Measurements from ENCODE around the gene TNFRSF4.

Gene TNFRSF4

DNA sequence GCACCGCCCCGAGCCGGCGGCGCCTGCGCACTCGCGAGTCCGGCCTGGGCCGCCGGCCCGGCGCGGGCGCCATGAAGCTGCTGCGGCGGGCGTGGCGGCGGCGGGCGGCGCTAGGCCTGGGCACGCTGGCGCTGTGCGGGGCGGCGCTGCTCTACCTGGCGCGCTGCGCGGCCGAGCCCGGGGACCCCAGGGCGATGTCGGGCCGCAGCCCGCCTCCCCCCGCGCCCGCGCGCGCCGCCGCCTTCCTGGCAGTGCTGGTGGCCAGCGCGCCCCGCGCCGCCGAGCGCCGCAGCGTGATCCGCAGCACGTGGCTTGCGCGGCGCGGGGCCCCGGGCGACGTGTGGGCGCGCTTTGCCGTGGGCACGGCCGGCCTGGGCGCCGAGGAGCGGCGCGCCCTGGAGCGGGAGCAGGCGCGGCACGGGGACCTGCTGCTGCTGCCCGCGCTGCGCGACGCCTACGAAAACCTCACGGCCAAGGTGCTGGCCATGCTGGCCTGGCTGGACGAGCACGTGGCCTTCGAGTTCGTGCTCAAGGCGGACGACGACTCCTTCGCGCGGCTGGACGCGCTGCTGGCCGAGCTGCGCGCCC lies 18.3 kb upstream of the TNFRSF4 start, which contains the start of gene B3GALT6:
Gene B3GALT6 (plus strand): TSS at position 30 of the 588 bp plus-strand sequence. CDS start 42 bp downstream, at position 72.
- no peak for DNase-seq

DNA sequence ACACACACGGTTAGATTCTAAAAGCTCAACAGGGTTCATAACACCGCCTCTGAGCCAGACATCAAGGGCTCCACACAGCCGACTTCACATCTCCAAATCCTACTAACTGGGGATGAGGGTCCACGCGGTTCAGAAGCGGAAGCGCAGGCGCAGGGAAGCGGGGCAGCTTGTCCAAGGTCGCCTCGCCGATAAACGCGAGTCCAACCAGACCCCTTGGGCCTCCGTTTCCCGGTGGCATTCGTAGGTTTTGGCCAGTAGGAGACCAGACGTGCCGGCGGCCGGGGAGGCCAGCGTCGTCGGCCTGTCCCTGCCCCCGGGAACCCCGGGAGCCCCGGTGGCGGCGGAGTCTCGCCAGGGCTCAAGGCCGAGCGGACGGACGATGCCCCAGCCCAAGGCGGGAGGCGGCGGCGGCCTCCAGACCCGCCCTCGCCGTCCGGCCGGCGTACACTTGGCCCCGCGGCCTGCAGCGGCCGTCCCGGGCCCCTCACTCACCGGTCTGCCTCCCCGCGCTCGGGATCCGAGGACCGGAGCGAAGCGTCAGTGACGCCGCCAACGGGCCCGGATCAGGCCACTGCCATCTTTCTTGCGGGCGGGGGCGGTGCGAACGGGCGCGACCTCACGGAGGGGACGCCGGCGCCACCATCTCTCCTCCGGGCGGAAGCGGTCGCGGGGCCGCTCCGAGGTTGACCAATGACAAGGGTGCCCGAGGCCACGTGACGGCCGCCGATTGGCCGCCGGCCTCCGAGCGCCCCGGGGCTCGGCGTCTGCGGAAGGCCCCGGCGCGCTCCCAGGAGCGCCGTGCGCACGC lies 17.7 kb upstream of the TNFRSF4 start, which contains the start of gene SDF4:
Gene SDF4 (minus strand): TSS at position 602 of the 808 bp plus-strand sequence. CDS start 3,229 bp downstream, outside the sequence.
- peak; percentile 89 for DNase-seq

DNA sequence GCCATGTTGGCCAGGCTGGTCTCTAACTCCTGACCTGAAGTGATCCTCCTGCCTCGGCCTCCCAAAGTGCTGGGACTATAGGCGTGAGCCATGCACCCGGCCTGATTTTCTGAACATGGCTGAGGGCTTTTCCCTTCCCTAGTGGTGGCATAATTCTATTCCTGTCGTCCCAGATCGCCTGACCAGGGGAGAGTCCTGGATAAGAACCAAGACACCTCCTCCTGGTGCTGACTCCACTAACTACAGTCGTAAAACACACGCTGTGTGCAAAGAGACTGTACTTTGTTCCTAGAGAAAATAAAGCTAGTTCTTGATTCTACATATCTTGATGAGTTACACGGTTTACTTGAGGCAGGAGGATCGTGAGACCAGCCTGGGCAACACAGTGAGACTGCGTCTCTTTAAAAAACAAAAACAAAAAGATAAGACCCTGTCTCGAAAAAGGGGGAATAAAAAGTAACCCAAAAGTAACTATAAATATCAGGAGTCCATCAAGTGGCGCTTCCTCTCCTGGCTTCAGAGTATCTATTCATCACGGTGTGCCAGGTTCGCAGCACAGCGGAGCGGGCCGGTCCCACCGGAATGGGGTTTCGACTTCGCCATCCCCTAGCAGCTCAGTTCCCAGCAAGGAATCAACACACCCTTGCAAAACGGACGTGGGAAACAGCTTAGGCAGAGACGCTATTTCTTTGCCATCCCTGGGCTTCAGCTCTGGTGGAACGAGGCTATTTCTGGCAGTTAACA lies 16.9 kb upstream of the TNFRSF4 start:
- no peak for DNase-seq

DNA sequence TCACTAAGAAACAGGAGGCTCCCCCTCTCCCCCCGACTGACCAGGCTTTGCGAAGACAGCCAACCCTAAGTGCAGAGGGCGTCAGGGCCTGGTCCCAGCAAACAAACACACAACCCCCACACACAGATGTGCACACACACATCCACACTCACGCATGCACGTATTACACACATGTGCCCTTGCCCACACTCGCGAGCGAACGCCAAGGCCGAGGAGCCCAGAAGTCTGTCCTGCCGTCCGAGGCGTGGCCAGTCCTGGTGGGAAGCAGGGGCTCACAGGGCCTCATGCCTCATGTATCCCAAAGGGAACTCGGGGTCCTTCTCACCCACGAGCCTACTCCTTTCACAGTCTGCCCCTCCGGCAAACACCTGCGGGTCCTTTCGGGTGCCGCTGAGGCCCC lies 15.8 kb upstream of the TNFRSF4 start:
- DNase-seq: no peak

DNA sequence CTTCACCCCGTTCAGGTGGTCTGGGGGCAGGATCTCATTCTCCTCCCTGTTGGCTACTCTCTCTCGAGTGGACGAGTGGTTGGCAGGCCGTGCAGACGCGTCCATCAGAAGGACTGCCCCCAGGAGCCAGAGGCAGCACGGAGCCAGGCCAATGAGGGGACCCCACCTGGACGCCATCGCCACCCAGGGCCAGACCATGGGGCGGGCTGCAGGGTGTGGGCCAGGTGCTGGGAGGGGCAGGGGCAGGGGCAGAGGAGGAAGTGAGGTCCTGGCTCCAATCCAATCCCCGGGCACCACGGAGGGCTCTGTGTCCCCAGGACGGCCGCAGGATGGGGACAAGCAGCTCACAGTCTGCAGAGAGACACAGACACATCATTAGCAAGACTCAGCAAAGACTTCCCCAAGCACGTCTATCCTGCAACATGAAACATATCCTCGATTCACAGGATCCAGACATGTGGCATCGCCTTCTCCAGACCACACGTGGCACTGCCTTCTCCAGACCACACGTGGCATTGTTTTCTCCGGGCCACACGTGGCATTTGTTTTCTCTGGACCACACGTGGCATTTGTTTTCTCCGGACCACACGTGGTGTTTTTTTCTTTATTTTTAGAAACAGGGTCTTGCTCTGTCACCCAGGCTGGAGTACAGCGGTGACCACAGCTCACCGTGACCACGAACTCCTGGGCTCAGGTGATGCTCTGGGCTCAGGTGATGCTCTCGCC lies 14.8 kb upstream of the TNFRSF4 start:
- no peak for DNase-seq

DNA sequence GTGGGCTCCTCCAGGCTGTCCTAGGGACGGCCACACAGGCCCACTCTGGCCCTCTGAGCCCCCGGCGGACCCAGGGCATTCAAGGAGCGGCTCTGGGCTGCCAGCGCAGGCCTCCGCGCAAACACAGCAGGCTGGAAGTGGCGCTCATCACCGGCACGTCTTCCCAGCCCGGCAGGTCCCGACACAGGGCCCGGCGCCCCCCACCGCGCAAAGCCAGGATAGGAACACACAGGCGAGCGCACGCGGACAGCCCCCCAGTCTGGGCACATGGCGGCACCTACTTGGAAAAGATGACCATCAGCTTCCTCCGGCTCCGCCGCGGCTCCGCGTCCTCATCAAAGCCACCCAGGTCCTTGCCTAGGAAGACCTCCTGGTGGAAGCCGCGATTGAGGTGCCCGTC lies 14.2 kb upstream of the TNFRSF4 start:
- DNase-seq: no peak

DNA sequence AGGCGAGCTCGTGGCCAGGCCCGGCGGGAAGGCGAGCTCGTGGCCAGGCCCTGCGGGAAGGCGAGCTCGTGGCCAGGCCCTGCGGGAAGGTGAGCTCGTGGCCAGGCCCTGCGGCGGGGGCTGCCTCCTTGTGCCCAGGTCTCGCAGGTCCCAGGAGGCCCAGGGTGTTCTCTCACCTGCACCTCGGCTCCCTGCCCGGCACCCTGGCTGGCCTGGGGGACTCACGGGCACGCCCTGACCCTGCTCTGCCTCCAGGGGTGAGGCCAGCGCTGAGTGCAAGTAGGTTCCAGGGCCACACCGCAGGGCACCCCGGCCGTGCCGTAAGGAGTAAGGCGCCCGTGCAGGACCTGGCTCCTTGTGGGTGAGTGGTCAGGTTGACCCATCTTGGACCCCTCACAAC lies 13.4 kb upstream of the TNFRSF4 start:
- no peak for DNase-seq

DNA sequence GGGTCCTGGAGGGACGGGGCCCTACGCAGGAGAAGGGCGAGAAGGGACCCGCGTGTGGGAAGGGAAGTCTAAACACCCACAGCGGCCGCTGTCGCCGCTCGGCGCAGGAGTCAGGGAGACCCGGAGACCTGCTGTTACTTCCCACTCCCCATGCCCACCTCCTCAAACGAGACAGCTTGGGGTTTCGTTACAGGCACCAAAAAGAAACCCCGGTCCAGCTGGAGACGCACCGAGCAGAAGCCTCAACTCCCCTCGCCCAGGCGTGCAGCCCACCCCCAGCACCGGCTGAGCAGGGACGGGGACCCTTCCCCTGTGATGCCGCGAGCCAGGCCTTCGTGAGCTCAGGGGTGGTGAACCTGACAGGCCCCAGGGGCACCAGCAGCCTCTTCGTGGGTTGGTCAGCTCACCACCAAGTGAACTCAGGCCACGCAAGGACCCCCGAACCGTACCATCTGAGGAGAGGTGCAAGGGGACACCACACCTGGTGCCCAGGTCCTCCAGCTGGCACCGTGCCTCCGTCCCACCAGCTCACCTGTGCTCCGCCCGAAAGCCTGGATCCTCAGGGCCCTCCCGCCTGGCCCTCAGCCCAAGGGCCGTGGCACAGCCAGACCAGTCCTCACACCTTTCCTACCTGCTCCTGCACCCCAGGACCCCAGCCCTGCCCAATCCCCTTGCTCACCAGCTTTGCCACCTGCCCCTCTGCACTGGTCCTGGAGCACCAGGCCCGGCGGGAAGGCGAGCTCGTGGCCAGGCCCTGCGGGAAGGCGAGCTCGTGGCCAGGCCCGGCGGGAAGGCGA lies 12.8 kb upstream of the TNFRSF4 start:
- DNase-seq: no peak

DNA sequence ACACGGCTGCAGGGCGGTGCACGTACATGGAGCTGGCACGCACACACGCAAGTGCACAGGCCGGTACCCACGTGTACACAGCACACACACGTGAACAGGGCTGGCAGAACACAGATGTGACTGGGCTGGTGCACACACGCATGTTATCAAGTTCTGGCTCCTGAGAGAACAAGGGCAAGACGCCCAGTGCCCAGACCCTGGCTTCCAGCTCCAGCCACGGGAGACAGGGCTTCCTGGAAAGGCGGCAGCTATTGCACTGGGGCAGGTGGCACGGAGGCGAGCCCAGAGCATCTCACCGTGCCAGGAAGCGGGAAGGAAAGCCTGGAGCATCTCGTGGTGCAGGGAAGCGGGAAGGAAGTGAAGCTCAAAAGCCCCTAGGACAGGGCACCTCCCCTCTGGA lies 12.0 kb upstream of the TNFRSF4 start:
- DNase-seq: no peak

DNA sequence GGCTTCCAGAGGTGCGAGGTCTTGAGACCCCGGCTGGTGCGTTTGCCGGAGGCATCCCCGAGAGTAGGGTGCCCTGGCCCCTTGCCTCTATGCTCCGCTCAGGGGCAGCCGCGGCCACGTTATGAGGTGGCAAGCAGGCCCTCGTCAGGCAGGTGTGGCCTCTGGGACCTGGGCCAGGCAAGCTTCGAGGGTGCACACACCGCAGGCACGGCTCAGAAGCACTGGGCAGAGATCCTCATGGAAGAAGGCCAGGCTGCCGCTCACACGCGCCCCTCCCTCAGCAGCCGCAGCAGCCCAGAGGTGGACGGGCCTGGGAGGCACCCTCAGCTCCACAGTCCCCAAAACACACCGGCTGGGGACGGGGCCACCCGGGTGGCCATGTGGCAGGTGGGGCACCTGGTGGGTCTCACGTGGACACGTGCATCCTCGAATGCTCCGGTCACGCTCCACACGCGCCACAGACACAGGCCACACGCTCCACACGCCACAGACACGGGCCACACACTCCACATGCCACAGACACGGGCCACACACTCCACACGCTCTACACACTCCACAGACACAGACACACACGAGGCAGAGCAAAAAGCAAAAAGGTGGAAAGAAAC lies 11.4 kb upstream of the TNFRSF4 start:
- DNase-seq: no peak

DNA sequence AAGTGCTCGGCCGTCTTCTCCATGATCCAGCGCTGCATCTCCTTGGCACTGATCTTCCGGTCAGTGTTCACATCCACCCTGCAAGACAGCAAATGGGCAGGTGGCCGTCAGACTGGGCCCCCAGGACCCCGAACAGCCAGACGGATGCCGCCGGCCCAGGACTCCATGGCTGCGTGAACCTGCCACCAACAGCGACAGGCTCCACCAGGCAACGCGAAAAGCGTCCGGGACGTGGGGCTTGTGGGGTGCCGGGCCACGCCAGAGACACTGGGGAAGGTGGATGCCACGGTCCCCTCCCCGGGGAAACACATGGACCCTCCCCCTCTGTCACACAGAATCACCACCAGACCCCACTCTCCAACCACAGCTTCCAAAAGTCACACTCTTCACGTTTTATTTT lies 9.9 kb upstream of the TNFRSF4 start:
- no peak for DNase-seq

DNA sequence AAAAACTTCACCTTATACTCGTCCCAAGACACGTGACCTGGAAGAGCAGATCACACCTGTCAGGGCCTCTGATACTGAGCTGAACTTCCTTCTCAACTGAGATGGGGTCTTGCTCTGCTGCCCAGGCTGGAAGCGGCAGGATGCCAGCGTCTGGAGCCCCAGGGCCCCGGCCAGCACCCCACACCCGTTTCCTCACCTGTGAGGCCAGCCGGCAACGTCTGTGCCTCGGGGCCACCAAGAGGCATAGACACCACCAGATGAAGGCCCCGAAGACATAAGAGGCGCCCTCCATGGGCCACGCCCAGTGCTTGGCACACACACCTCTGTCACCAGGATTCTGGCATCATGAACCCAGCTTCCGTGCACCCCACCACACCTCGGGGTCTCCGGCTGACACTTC lies 9.4 kb upstream of the TNFRSF4 start:
- no peak for DNase-seq

DNA sequence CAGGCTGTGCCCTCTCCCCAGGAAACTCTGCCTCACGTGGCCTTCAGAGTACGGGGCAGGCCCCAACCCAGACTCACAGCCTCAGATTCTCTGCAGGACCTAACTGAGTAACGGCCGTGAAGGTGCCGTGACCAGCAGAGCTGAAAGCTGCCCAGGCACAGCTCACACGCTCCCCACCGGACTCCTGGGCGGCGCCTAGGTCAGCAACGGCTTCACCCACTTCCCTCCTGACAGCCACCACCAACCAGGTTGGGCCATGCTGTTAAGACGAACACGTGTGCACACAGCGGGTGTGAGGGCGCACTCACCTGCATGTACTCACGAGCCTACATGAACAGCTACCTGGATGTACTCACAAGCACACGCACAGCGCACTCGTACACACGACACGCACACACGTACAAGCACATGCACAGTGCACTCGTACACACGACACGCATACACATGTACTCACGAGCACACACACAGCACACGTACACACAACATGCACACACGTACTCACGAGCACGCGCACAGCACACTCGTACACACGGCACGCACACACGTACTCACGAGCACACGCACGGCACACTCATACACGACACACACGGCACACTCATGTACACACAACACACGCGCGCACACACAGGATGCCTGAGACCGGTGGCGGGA lies 8.7 kb upstream of the TNFRSF4 start:
- no peak for DNase-seq

DNA sequence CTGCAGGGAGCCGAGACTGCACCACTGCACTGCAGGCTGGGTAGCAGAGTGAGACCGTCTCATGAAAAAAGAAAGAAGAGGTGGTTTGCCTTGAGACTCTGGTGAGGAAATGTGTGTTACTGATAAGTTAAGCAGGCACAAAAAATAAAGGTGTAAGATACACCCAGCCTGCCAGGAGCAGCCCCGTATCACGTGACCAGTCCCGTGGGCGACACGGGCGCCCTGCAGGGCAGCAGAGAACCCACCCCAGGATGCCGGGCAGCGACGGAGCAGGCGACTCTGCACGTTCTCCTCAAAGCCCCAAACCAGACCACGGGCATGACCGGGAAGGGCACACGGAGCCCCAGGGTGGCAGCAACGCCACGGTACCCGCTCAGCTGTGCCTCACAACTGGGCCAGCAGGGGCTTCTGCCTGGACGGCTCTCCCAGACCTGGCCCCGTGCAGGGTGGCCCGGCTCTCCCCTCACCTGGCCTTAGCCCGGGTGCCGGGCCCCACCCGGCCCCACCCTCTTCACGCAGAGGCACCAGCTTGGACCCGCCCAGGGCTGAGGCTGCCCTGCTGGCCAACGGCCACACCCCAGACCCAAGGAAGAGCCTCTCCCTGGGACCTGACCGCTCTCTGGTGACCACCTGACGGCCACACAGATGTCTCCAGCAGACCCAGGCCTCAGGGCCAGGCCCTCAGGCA lies 8.1 kb upstream of the TNFRSF4 start:
- DNase-seq: no peak

DNA sequence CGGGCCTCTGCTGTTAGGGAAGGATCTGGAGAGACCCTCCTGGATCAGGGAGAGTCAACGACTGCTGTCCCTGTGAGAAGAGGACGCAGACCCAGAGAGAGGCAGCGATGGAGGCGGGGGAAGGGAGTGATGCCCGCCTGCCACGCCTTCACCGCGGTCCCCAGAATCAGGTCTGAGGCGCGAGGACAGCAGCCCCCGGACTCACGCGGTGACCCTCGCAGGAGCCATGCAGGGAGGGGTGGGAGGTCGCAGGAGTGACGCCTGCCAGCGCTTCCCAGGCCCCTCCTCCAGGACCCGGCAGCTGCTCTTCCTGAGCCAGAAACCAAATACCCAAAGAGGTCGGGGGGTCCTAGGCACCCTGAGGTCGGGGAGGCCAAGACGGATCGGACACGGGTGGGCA lies 6.2 kb upstream of the TNFRSF4 start:
- no peak for DNase-seq

DNA sequence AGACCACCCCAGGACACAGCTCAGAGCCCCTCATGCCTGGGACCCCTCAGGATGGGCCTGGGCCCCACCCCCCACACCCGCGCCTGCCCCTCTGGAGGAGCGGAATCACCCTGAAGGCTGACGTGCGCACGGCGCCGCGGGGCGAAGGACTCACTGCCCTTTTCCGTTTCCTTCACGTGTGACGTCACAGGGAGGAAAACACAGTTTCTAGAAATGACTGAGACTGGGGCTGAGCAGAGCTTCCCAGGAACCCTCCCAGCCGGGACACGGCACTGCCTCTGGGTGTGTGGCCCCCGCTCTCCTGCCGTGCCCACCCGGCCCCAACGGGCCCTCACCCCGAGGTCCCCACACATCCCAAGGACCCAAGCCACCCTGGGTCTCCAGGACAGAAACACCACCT lies 5.4 kb upstream of the TNFRSF4 start:
- DNase-seq: no peak

DNA sequence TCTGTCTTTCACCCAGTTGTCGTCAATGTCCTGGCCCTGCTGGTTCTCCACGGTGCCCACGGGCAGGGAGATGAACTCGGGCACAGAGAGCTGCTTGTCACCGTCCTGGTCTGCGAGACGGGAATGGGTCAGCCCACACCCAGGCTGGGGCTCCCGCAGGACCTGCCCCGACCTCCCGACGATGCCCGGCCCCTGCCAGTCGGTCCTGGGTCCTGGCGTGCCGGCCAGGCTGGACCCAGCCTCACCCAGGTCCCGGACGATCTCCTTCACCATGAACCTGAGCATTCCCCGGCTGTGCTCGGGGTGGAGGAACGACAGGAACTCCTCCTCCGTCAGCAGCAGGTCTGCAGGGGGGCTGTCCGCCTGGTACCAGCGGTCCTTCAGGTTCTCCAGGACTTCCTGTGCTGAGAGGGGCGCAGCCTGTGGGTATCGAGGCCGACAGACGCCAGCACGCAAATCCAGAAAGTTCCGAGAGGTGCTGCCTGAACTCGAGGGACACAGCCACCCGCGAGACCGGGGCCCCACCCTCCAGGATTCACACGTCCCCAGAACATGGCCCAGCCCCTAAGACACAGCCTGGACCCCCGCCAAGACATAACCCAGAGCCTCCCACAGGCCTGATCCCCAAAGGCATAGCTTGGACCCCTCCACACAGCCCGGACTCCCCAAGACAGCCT lies 4.7 kb upstream of the TNFRSF4 start:
- DNase-seq: no peak

DNA sequence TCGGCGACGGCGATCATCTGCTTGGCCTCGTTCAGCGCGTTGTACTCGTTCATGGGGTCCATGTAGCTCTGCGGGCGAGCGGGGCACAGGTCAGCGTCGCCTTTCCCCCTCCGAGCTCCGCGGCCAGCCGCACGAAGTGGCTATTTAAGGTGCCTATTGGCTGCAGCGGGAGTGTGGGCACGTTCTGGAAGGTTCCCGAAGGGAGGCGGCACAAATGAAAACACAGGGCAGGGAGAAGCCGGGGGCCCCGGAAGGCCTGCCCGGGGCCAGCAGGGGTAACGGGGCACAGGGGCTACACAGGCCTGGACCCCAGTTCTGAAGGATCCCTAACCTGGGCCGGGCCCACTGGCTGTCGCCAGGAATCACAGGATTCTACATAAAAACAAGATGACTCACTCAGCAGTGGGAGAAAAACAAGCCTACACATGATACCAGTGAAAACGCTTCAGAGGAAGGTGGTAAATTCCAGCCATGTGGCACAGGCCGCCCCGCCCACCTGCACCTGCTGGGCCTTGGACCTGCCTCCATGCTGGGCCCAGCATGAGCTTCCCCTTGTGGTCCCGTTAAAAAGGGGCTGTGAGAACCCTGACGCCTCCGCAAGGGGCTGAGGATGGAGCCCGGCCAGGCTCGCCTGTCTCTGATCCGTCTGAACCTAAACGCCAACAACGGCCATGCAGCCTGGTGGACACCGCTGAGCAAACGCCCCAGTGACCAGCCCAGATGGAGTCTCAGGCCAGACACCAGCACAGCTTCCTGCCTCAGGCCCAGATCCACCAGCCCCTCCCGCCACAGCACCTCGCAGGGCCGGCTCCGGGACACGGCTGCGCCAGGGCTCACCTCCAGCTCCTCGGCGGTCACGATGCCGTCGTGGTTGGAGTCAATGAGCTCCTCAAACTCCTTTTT lies 3.9 kb upstream of the TNFRSF4 start:
- no peak for DNase-seq

Measured in NCI-H1092 treated with DMSO at 0.1 percent for 48 hours (cell line).